GM10266 (cell line): ENCODE measurements around the gene KSR1.
"Not testable (repeated sequence)": the region's sequence is repeated elsewhere in the genome, so short reads cannot be mapped to it uniquely, and the experiment has no call there.

Experiments used
- DNase-seq: peaks from one replicate; pipeline ENCODE4 v3.0.0; 2012; ENCODE audit errors: extremely low spot score
- CTCF ChIP-seq: IDR thresholded peaks from 2 replicates; pipeline ENCODE4 v1.5.1; 2012; ENCODE audit warnings: mild to moderate bottlenecking, low read depth; ENCODE audit not compliant: control insufficient read depth, insufficient read depth; ENCODE audit errors: missing control alignments

KSR1 gene

GRCh38 chr17:27634776-27635175 lies 178.5 kb downstream of the KSR1 start:
- no peak for DNase-seq
- TF ChIP-seq CTCF: no peak

DNA sequence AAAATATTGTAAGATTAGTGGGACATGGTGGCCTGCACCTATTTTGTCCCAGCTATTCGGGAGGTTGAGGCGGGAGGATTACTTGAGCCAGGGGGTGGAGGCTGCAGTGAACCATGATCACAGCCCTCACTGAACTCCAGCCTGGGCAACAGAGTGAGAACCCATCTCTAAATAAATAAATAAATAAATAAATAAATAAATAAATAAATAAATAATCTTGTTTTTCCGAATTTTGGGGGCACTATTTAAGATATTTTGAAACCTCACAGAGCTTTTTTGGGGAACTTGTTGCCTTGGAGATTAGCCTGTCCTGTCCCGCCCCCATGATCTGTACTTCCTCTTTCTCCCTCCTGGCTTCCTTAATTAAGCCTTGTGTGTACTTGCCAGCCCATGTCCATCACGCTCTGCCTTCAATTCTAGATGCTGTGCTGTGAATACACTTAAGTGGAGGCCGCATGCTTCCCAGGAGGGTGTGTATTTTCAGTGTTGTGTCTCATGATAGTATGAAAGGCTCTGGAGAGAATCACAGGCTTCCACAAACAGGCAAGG lies 179.1 kb downstream of the KSR1 start:
- peak; percentile 51 for DNase-seq
- TF ChIP-seq CTCF: no peak

GRCh38 chr17:27636005-27636520 lies 179.8 kb downstream of the KSR1 start:
- not testable (repeated sequence) for DNase-seq

DNA sequence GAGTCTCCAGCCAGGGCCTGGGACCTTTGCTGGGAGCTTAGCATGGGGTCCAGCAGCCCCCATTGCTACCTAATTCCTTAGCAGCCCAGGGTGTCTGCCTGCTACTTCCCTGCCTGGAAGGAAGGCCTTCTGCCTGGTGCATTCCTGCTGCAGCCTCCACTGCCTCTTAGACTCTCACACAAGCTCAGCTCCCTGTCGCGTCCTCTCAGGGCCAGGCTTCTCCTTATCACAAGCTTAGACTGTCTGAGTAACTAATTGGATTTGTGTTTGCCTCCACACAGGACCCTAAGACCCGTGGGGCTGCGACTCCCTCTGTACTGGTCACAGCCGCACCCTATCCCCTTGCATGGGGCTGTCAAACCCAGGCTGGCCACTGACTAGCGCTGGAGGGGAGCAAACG lies 181.6 kb downstream of the KSR1 start:
- not testable (repeated sequence) for DNase-seq

GRCh38 chr17:27638415-27638914 lies 182.2 kb downstream of the KSR1 start:
- not testable (repeated sequence) for DNase-seq

GRCh38 chr17:27640790-27641189 lies 184.5 kb downstream of the KSR1 start:
- DNase-seq: no peak
- no peak for TF ChIP-seq CTCF

DNA sequence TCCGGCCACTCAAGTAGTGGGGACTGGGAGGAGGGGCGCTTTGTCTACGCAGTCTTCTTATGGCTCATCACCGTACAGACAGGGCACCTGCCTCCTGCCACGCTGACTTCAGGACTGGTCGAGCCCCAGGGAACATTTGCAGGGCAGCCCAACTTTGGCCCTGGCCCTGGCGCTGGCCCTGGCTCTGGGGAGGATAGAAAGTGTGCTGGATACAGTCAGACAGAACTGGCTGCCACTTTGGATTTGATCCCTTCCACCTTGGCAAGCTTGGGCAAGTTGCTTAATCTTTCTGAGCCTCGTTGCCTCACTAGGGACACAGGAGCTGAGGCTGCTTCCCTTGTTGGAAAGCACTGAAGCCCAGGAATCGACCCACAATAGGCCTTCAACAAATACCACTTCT lies 188.3 kb downstream of the KSR1 start:
- no peak for TF ChIP-seq CTCF
- no peak for DNase-seq

DNA sequence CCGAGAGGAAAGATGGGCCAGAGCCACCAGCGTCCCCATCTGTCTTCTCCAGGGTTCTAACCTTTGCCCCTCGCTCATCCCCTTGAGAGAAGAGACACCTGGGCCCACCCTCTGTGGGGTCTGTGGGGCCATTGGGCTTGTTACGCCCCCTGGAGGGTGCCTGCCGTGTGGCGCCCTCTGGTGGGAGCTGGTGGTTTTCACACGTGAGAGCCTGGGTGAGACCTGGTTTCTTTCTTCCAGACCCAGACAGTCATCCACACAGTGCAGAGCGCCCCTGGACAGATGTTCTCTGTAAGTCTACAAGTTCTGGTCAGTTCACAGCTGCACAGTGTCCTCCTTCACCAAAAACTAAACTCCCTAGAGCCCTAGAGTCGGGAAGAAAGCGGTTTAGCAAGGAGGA lies 189.4 kb downstream of the KSR1 start:
- not testable (repeated sequence) for DNase-seq

DNA sequence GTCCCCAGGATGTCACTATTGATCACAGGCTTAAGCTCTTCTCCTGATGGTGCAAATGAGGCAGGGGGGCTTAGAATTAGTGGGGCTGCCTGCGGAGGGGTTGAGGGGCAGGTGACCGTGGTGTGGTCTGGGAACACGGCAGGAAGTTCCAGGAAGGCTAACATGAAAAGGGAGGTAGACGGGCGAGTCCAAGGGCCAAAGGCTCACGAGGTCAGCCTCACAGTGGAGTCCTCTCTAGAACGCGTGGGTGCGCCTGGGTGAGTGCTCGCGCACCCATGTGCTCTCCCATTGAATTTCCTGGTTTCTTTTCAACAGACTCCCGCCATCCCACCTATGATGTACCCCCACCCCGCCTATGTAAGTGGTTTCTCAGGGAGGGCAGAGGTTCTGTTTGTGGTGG lies 190.0 kb downstream of the KSR1 start:
- TF ChIP-seq CTCF: no peak
- no peak for DNase-seq
